ENCODE measurements around the gene SLC4A2.
"Not testable (repeated sequence)": the region's sequence is repeated elsewhere in the genome, so short reads cannot be mapped to it uniquely, and the experiment has no call there.

Gene SLC4A2

GRCh38 chr7:151059367-151060112, at the start of gene SLC4A2:
SLC4A2 (plus strand) TSS chr7:151059589; CDS start chr7:151061988, 2,399 bp downstream.
- DNase-seq (ENCODE audit: low read depth) = no peak

GRCh38 chr7:151010037-151010306, 49.4 kb upstream of the SLC4A2 start:
- no peak for DNase-seq (ENCODE audit: low read depth)

- DNase-seq (ENCODE audit: low read depth) = no peak
These were observed 48.9 kb upstream of the SLC4A2 start for GRCh38 chr7:151010307-151011096.

- no peak for DNase-seq (ENCODE audit: low read depth)
These were observed 48.3 kb upstream of the SLC4A2 start for GRCh38 chr7:151011097-151011409.

GRCh38 chr7:151011616-151012015, 47.8 kb upstream of the SLC4A2 start:
- not testable (repeated sequence) for DNase-seq (ENCODE audit: low read depth)

- DNase-seq (ENCODE audit: low read depth) = no peak
These were observed 47.2 kb upstream of the SLC4A2 start for GRCh38 chr7:151012031-151012692.

GRCh38 chr7:151012911-151013347, 46.5 kb upstream of the SLC4A2 start:
- no peak for DNase-seq (ENCODE audit: low read depth)

- DNase-seq (ENCODE audit: low read depth) = no peak
These were observed 46.0 kb upstream of the SLC4A2 start for GRCh38 chr7:151013356-151013732.

- peak; percentile 65 for DNase-seq (ENCODE audit: low read depth)
These were observed 45.5 kb upstream of the SLC4A2 start for GRCh38 chr7:151013733-151014497.

GRCh38 chr7:151014950-151015349, 44.4 kb upstream of the SLC4A2 start:
- DNase-seq (ENCODE audit: low read depth) = no peak

- no peak for DNase-seq (ENCODE audit: low read depth)
These were observed 43.4 kb upstream of the SLC4A2 start for GRCh38 chr7:151015967-151016366.

GRCh38 chr7:151016505-151016904, 42.9 kb upstream of the SLC4A2 start:
- no peak for DNase-seq (ENCODE audit: low read depth)

- DNase-seq (ENCODE audit: low read depth) = no peak
These were observed 42.4 kb upstream of the SLC4A2 start for GRCh38 chr7:151016942-151017341.

GRCh38 chr7:151017370-151017952, 41.9 kb upstream of the SLC4A2 start:
- DNase-seq (ENCODE audit: low read depth) = no peak

GRCh38 chr7:151017953-151018420, 41.4 kb upstream of the SLC4A2 start:
- no peak for DNase-seq (ENCODE audit: low read depth)

- no peak for DNase-seq (ENCODE audit: low read depth)
These were observed 40.8 kb upstream of the SLC4A2 start for GRCh38 chr7:151018421-151019129.

- DNase-seq (ENCODE audit: low read depth) = no peak
These were observed 40.3 kb upstream of the SLC4A2 start for GRCh38 chr7:151019130-151019447.

- no peak for DNase-seq (ENCODE audit: low read depth)
These were observed 39.2 kb upstream of the SLC4A2 start for GRCh38 chr7:151020231-151020630.

GRCh38 chr7:151023232-151023631, 36.2 kb upstream of the SLC4A2 start:
- DNase-seq (ENCODE audit: low read depth) = no peak

- no peak for DNase-seq (ENCODE audit: low read depth)
These were observed 34.8 kb upstream of the SLC4A2 start, which contains the start of gene ATG9B for GRCh38 chr7:151024435-151025056. ATG9B (minus strand) TSS chr7:151024494; CDS start chr7:151024423, 71 bp downstream.

All from fibroblast of the conjunctiva (primary cell).